HG02798 (cell line): Measurements from ENCODE around the gene GPR137.

Source experiments
- ATAC-seq: cut with Tn5 transposase; IDR thresholded peaks from one replicate; pipeline ENCODE4 v1.9.1; 2021; ENCODE audit warnings: mild to moderate bottlenecking; ENCODE audit not compliant: unreplicated experiment, poor library complexity

GPR137 gene

GRCh38 chr11:64337538-64338249 lies 52.0 kb downstream of the GPR137 start:
- no peak for ATAC-seq

GRCh38 chr11:64338716-64339115 lies 53.1 kb downstream of the GPR137 start:
- no peak for ATAC-seq
